NCI-H2196 treated with DMSO at 0.1 percent for 48 hours (cell line): ENCODE measurements around the gene GPR3.
"Not testable (repeated sequence)": the region's sequence is repeated elsewhere in the genome, so short reads cannot be mapped to it uniquely, and the experiment has no call there.

ENCODE experiments used
- DNase-seq: peaks from one replicate; lab custom pipeline; 2025; ENCODE audit not compliant: unreplicated experiment; lab: John Stamatoyannopoulos, UW

The GPR3 gene

GRCh38 chr1:27398405-27399149 lies 6.2 kb downstream of the GPR3 start:
- DNase-seq = no peak

GRCh38 chr1:27399251-27400025 lies 7.0 kb downstream of the GPR3 start:
- DNase-seq = no peak

GRCh38 chr1:27400082-27400962 lies 7.9 kb downstream of the GPR3 start:
- no peak for DNase-seq

- DNase-seq = no peak
Observed at GRCh38 chr1:27400963-27401341, 8.5 kb downstream of the GPR3 start.

- DNase-seq = no peak
Observed at GRCh38 chr1:27402349-27402754, 9.9 kb downstream of the GPR3 start.

GRCh38 chr1:27403065-27403726 lies 10.8 kb downstream of the GPR3 start:
- no peak for DNase-seq

GRCh38 chr1:27403931-27404330 lies 11.5 kb downstream of the GPR3 start:
- DNase-seq = no peak

- no peak for DNase-seq
Observed at GRCh38 chr1:27405074-27405473, 12.7 kb downstream of the GPR3 start.

- not testable (repeated sequence) for DNase-seq
Observed at GRCh38 chr1:27405598-27406361, 13.4 kb downstream of the GPR3 start.

- DNase-seq = no peak
Observed at GRCh38 chr1:27406362-27406680, 13.9 kb downstream of the GPR3 start.

- DNase-seq = not testable (repeated sequence)
Observed at GRCh38 chr1:27406791-27407190, 14.4 kb downstream of the GPR3 start.

GRCh38 chr1:27408151-27408550 lies 15.7 kb downstream of the GPR3 start:
- DNase-seq = no peak

- no peak for DNase-seq
Observed at GRCh38 chr1:27409669-27410068, 17.2 kb downstream of the GPR3 start.

- no peak for DNase-seq
Observed at GRCh38 chr1:27410709-27411108, 18.3 kb downstream of the GPR3 start.

- no peak for DNase-seq
Observed at GRCh38 chr1:27412502-27412901, 20.1 kb downstream of the GPR3 start.

GRCh38 chr1:27413004-27413403 lies 20.6 kb downstream of the GPR3 start:
- DNase-seq = no peak

GRCh38 chr1:27414091-27414490 lies 21.7 kb downstream of the GPR3 start:
- DNase-seq = no peak

GRCh38 chr1:27416387-27417111 lies 24.1 kb downstream of the GPR3 start:
- peak; percentile 35 for DNase-seq

- DNase-seq = no peak
Observed at GRCh38 chr1:27417713-27418112, 25.3 kb downstream of the GPR3 start.
